Activated gamma-delta T cell (primary cell): Measurements from ENCODE around the gene DIPK1C.

Source experiments
- DNase-seq: peaks from one replicate; lab custom pipeline; 2025; lab: John Stamatoyannopoulos, UW

Gene DIPK1C

GRCh38 chr18:74453016-74453566, 4.0 kb downstream of the DIPK1C start:
- no peak for DNase-seq

- no peak for DNase-seq
These were observed 6.0 kb downstream of the DIPK1C start for GRCh38 chr18:74451148-74451547.

GRCh38 chr18:74450626-74451025, 6.5 kb downstream of the DIPK1C start:
- DNase-seq, result no peak

- no peak for DNase-seq
These were observed 9.5 kb downstream of the DIPK1C start for GRCh38 chr18:74447404-74448152.

GRCh38 chr18:74446631-74447403, 10.3 kb downstream of the DIPK1C start:
- peak; percentile 6 for DNase-seq

GRCh38 chr18:74446178-74446577, 10.9 kb downstream of the DIPK1C start:
- DNase-seq, result no peak

GRCh38 chr18:74445585-74445984, 11.5 kb downstream of the DIPK1C start:
- DNase-seq, result no peak

- DNase-seq, result no peak
These were observed 13.0 kb downstream of the DIPK1C start for GRCh38 chr18:74444104-74444503.

- no peak for DNase-seq
These were observed 16.2 kb downstream of the DIPK1C start for GRCh38 chr18:74440808-74441427.

- DNase-seq, result no peak
These were observed 19.0 kb downstream of the DIPK1C start for GRCh38 chr18:74438091-74438490.

GRCh38 chr18:74436158-74436769, 20.8 kb downstream of the DIPK1C start:
- no peak for DNase-seq

GRCh38 chr18:74435740-74436139, 21.4 kb downstream of the DIPK1C start:
- no peak for DNase-seq

- DNase-seq, result no peak
These were observed 22.6 kb downstream of the DIPK1C start for GRCh38 chr18:74434466-74434865.

GRCh38 chr18:74430806-74431571, 26.1 kb downstream of the DIPK1C start:
- no peak for DNase-seq

- DNase-seq, result no peak
These were observed 26.9 kb downstream of the DIPK1C start for GRCh38 chr18:74430231-74430630.

- DNase-seq, result no peak
These were observed 28.0 kb downstream of the DIPK1C start for GRCh38 chr18:74429096-74429495.

- DNase-seq, result no peak
These were observed 29.5 kb downstream of the DIPK1C start for GRCh38 chr18:74427442-74428112.

- DNase-seq, result no peak
These were observed 31.2 kb downstream of the DIPK1C start for GRCh38 chr18:74425876-74426275.

GRCh38 chr18:74425161-74425560, 31.9 kb downstream of the DIPK1C start:
- no peak for DNase-seq

- no peak for DNase-seq
These were observed 34.6 kb downstream of the DIPK1C start for GRCh38 chr18:74422541-74422940.

- no peak for DNase-seq
These were observed 36.2 kb downstream of the DIPK1C start for GRCh38 chr18:74420926-74421325.
